NCI-H526 (cell line): ENCODE data around the gene MACROD2.

Source experiments
- DNase-seq, 2 experiments: peaks; one replicate each; lab custom pipeline; 2025; lab: John Stamatoyannopoulos, UW

Gene MACROD2

GRCh38 chr20:15594158-15594695 lies 1598.9 kb downstream of the MACROD2 start:
- no peak for DNase-seq

DNA sequence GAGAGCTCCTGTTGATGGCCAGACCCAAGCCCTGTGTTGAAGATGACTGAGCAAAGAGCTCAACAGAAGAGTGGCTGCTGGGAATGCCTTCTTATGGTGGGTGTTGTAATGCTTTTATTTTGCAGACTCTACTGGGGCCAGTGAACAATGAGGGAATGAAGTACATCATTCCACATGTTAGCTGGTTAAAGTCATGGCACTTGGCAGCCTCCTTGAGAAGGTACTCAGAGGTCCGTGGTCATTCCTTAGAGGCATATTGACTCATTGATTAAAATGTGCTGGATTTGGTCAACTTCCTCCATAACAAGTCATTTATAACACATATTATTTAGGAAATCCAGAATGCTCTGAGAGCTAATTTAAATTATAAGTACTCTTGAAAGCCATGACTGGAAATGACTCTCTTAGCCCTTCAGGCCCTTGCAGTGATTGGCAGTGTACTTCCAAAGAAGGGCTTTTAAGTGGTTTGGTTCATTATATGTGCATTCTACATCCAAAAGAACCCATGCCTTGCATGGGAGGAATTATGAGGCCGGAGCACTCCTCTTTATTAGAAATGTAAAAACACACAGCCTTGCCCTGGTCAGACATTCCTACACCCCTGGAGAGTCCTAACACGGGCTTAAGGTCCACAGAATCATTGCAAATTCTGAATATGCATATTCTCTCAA lies 1601.0 kb downstream of the MACROD2 start:
- DNase-seq: no peak

GRCh38 chr20:15597306-15597705 lies 1602.0 kb downstream of the MACROD2 start:
- no peak for DNase-seq

- no peak for DNase-seq
These were observed 1604.6 kb downstream of the MACROD2 start for GRCh38 chr20:15599961-15600360.

DNA sequence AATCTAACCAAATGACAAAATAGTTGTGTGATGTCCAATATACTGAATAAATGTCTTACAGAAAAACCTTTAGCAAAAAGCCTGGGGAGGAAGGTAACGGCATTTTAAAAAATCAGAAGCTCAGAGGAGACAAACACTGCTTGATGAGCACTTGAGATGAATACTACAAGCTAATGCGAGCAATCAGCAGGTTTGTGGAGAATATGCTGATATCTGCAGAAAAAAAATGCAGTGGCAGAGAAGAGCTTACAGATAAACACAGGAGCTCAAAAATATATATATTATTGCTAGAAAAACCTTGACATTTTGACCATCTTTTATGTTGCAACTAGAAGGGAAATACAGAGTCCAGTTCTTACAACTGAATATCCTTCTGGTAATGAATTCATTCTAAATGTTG lies 1605.2 kb downstream of the MACROD2 start:
- no peak for DNase-seq

DNA sequence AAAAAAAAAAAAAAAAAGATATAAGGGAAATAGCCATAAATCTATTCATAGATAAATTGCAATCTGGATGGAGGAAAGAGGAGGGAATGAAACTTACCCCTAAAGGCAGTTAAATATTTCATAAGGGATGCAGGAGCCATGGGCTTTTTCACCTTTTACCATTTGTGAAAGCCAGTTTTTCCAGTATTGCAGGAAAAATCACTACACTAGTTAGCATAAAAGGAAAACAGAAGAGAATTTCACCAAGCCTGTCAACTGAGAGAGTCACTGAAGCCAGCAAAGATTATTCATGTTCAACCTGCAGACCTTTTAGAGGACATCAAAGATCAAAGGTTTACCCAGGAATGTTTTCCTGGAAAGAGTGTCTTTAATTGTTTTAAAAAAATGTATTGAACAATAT lies 1608.2 kb downstream of the MACROD2 start:
- DNase-seq: no peak

GRCh38 chr20:15603978-15604805 lies 1608.9 kb downstream of the MACROD2 start:
- peak in 1 of 2 experiments; percentile 32 for DNase-seq

DNA sequence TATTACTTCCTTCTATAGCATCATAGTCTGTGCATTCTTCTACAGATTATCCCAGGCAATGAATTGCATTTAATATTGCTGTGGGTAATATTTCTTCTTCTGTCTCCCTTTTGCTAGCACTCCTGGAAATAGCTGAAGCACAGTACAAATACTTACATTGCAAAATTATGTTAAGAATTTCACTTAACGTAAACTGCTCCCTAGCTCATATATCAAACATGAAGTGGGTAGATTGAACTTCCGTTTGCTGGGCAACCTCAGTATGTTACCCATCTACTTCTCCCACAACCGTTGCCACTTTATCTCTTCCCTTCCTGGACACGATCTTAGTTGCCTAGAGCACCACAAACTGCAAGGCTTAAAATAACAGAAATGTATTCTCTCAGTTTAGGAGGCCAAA lies 1614.6 kb downstream of the MACROD2 start:
- no peak for DNase-seq

DNA sequence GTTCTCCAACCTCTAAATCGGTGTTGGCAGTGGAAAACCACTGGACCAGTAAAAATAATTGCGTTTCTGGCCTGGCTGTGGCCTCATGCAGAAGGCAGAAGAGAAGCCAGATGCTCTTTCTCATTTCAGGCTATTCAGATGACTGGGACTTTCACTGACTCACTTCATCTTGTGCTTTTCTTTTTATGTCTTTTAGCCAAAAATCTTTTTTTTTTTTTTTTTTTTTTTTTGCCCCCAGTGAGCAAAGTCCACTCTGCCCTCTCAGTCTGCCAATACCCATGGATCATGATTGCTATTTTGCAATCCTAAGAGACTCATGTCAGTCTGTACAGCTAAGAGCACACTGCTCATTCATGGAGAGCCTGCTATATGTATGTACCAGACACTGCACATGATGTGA lies 1615.5 kb downstream of the MACROD2 start:
- DNase-seq: no peak

GRCh38 chr20:15611541-15611940 lies 1616.2 kb downstream of the MACROD2 start:
- no peak for DNase-seq

DNA sequence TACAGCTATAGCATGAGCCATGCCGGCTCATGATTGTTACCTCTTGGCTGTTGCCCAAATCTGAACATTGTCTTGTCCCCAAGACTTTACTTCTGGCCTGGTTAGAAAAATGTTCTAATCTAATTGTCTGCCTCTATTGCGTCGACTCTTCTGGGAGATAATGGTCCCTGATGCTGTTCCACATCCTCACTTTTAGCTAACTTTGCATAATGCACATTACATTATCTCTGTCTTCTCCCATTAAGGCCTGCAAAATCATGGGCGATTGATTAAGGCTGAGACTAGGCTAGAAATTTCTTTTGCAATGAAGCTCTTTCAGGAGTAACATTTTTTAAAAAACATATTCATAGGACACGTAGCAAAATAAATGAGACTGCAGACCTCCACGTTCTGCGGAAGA lies 1616.9 kb downstream of the MACROD2 start:
- DNase-seq: no peak

DNA sequence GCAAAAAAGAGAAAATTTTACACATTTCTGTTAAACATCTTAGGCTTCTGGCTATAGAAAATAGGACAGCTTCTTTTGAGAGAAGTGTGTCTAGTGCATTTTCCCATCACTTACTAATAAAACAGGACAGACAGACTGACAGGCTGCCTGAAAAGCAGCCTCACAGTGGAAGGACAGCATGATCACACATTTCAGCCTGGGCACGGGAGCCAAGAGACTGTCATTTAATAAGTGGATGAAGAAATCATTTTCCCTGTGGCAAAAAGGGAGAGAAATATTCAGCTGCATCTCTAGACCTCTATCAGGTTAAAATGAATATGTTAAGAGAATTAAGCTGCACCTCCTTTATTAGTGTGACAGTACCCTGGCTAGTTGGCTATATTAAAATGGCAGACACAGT lies 1617.5 kb downstream of the MACROD2 start:
- DNase-seq: no peak

DNA sequence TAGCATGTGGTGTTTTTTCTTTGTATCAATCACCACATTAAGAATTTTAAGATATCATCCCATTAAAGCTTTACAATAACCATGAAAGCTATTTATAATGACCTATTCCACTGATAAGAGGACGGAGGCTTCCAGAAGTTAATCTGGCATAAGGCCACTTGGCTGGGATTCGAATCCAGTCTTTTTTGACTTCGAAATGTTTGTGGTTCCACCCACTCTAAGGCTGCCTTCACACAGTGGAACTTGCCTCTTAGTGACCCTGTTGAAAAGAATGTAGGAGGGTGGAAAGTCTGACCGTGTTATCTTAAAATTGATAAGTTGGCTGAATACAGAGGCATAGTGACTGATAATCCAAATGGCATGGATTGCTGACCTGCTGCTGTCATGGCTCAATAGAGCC lies 1618.2 kb downstream of the MACROD2 start:
- no peak for DNase-seq

- DNase-seq: no peak
These were observed 1621.3 kb downstream of the MACROD2 start for GRCh38 chr20:15616626-15617025.

DNA sequence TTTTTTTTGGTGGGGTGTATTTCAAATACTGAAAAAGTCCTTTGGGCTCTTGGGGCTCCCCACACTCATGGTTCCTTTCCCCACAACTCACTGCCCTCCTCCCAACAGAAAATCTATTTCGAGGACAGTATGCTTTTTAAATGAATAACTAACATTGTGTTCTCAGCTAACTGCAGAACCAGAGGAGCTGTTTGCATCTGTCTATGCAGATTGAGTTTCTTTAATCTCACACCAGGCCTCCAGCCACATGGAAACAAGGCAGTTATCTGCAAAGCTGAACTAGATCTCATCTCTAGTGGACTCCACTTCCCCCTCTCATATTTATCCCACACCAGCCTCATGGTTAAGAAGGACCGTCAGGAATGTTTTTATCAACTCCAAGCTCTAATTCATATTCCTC lies 1622.8 kb downstream of the MACROD2 start:
- DNase-seq: no peak

DNA sequence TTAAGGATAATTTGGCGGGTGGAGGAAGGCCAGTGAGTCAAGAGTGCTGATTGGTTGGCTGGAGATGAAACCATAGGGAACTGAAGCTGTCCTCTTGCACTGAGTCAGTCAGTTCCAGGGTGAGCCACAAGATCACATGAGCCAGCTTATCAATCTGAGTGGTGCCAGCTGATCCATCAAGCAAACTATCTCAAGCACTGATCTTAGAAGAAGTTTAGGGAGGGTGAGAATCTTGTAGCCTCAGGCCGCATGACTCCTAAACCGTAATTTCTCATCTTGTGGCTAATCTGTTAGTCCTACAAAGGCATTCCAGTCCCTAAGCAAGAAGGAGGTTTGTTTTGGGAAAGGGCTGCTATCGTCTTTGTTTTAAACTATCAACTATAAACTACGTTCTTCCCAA lies 1623.6 kb downstream of the MACROD2 start:
- DNase-seq: no peak

- DNase-seq: no peak
These were observed 1624.0 kb downstream of the MACROD2 start for GRCh38 chr20:15619341-15619740.

- no peak for DNase-seq
These were observed 1624.5 kb downstream of the MACROD2 start for GRCh38 chr20:15619816-15620215.

- DNase-seq: no peak
These were observed 1627.1 kb downstream of the MACROD2 start for GRCh38 chr20:15622368-15622767.

DNA sequence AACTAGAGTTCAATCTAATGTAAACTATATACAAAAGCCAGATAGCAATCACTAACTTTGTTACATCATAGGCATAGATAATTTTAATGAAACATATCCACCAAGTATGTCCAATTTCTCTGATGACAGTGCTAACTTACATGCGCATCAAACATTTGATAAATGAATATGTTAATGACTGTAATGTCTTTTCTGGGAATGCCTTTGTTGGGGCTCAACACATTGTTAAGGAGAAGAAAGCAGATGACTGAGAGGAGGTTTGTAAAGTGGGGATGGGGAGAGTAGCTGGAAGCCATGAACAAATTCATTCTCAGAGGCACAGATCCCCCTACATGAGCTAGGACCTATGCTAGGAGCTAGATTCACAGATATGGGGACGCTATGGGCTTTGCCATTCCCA lies 1627.9 kb downstream of the MACROD2 start:
- no peak for DNase-seq

DNA sequence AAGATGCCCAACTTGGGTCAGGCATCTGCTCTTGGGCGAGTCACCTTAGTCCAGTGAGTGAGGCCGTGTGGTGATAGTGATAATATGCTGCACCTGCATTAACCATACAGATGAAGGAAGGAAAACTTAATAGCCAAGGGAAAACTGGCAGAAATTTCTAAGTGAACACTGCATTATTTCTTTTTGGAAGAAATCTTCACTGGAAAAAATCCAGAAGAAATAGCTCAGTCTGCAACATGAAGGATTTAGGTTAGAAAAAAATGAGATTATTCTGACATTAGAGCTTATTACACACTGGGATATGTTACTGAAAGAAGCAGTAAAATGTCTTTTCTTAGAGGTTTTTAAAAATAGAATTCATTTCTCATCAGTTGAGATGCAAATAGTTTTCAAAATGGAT lies 1630.7 kb downstream of the MACROD2 start:
- no peak for DNase-seq

DNA sequence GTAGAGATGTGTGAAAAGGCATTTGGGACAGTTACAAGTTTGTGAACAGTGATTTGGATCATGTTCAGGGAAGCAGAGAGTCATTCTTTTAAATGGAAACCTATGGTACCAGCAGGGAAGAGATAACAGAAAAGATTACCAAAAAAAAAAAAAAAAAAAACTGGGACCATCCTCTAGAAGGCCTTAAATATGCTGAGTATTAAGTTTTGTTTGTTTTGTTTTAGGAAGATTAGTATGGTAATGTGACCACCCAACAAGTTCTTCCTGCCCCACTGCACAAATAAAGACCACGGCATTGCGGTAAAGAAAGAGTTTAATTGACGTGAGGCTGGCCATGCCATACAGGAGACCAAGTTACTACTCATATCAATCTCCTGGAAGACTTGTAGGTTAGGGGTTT lies 1631.8 kb downstream of the MACROD2 start:
- DNase-seq: no peak

- DNase-seq: no peak
These were observed 1632.2 kb downstream of the MACROD2 start for GRCh38 chr20:15627501-15627903.
